GM19395 (cell line): Measurements from ENCODE around the gene XPA.
"Not testable (repeated sequence)": the region's sequence is repeated elsewhere in the genome, so short reads cannot be mapped to it uniquely, and the experiment has no call there.

Experiments used
- ATAC-seq: cut with Tn5 transposase; IDR thresholded peaks from one replicate; pipeline ENCODE4 v1.9.1; 2021; ENCODE audit warnings: mild to moderate bottlenecking, moderate library complexity; ENCODE audit not compliant: unreplicated experiment

The XPA gene

DNA sequence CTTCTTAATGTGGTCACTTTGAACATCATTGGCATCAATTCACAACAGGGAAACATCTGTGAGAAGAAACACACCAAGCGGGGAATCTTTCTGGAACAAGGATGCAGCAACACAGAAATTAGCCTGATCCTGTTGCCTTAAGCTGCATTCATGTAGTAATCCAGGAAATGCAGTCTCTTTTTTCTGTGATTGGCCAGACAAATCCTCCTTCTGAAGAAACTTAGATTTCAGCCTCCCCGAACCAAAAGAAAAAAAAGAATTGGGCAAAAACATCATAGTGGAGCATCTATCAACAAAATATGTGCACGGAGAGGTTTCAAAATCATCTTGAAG lies 7.2 kb upstream of the XPA start:
- no peak for ATAC-seq

DNA sequence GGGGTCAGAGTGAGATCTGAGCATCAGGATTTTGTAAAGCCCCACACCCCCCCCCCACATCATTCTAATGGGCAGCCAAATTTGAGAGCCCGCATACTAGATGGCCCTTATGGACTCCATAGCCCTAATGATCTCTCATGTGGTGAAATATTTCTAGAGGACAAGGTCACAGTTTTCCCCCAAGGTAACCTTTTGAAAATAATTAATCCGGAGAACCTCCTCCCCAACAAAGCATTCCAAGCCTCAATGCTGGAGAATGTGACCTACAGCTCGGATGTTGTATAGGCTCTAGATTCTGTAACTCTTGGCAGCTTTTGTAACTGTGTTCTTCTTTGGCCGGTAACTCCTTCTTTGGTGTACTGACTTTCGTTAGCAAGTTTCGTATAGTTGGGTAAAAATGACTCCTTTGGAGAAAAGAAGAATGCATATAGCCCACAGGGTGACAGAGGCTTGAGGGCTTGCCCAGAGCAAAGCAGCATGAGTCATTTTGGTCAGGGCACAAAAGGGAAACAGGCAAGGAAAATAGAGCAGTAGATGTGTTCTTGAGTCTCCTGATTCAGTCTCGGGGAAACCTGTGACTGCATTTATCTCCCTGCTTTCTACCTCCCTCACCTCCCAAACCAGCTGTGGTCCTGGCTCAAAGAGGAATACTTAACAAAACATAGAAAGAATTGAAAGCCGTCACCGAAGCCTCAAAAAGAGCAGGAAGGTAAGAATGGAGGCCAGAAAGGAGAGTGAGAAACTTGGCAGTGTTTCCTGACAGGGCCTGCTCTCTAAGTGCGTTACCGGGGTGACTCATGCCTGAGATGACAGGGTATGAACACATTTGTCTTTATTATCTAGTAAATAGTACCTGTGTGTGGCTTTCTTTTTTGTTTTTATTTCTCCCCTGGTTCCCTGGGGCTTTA lies 6.6 kb upstream of the XPA start:
- ATAC-seq = no peak

GRCh38 chr9:97699824-97700223 lies 2.7 kb upstream of the XPA start:
- not testable (repeated sequence) for ATAC-seq

- not testable (repeated sequence) for ATAC-seq
These were observed 2.1 kb upstream of the XPA start for GRCh38 chr9:97699281-97699680.

GRCh38 chr9:97698865-97699264 lies 1.7 kb upstream of the XPA start:
- ATAC-seq = no peak

DNA sequence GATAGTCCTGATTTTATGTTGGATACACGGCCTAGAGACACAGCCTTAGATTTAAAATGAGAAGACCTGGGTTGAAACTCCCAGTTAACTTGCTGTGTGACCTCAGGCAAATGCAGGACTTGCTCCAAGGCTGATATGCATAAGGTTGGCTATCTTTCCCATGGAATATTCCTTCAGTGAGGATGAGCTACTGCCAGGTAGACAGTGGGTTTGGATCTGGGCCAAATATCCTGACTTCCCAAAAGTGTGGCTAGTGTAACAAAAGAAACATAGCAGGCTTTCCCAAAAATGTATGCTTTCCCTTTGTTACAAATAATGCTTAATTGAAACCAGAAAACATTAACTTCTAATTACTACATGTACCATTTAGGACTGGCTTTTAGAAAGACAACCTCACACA lies 697 bp upstream of the XPA start:
- no peak for ATAC-seq

DNA sequence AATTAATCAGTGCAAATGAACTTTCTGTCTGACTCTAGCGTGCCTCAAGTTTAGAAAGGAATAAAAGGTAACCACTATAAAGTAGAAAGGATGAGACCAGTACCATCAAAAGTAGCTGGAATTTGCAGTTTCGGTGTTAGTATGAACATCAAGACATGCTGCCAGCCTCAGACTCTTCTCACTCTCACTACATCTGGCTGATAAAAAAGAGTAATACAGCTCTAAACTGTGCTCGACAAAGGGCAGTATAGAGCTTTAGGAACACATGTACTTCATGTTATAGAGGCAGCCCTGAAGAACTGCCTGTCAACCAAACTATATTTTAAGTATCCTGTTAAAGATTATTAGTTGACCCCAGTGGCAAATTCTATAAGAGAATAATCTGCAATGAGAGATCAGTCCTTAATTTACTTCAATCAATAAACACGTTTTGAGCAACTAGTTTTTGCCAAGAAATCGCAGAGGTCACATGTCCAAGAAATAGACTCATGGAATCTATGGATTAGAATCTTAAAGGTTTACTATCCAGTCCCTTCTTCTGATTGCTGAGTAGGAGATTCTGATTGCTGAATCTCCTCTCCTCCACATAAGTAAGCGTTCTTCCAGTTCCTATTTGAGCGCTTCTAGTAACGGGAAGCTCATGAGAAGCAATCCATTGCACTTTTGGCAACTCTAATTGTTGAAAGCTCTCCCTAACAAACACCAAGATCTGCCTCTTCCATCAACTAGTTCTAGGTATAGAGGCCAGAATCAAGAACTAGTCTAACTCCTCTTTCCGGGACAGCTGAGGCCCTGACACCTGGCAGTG lies 941 bp downstream of the XPA start:
- no peak for ATAC-seq

- ATAC-seq = no peak
These were observed 1.8 kb downstream of the XPA start for GRCh38 chr9:97695390-97695789.

DNA sequence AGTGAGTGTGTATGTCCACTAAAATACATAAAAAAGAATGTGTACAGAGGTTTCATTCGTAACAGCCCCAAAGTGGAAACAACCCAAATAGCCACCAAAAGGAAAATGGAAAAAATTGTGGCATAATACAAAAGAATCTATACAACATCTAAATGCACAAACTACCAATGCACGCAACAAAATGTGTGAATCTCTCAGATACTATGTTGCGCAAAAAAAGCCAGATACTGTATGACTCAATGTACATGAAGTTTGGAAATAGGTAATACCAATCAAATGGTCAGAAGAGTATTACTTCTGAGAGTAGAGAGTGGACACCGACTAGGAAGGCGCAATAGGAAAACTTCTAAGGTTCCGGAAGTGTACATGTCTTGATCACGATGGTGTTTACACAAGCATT lies 2.4 kb downstream of the XPA start:
- no peak for ATAC-seq

DNA sequence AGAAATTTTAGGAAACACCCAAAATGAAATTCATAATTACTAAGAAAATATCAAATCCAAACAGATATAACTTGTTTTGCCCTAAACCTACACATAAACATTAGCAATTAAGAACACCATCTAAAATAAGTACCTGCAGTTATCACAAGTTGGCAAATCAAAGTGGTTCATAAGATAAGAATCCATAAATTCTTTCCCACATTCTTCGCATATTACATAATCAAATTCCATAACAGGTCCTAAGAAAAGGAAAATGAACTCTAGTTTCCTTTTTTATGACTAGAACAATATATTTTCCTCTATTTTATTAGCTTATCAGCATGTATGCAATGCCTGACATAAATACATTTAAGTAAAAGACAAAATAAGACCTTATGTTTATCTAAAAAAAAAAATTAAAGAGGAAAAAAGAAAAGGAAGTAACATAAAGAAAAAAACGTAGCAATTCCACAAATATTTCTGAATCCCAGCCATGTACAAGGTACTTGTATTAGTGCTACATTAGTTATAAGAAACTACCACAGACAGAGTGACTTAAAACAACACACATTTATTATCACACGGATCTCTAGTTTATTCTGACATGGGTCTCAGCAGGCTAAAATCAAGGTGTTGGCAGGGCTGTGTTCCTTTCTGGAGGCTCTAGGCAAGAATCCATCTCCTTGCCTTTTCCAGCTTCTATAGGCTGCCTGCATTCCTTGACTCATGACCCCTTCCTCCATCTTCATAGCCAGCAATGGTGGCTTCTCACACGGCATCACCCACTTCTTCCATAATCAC lies 7.5 kb downstream of the XPA start:
- ATAC-seq = no peak

DNA sequence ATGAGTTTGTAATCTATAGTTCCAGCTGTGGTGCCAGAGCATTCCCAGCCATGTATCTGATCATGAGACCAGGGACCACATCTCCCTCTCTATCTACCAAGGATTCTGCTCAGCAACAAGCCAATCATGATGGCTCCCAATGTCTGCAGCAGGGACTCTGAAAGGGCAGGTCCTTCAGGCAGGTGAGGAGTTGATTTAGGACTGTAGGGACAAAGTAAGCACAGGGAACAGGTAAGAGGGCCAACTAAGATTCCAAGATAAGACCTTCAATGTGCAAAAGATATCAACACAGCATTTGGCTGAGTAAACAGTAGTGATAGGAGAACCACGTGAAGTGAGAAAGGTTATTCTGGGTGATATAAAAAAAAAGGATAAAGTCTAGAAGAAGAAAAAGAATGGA lies 8.5 kb downstream of the XPA start:
- no peak for ATAC-seq

GRCh38 chr9:97682242-97682641 lies 14.9 kb downstream of the XPA start:
- ATAC-seq = no peak

GRCh38 chr9:97675655-97676054 lies 21.5 kb downstream of the XPA start:
- ATAC-seq = no peak

GRCh38 chr9:97673922-97674321 lies 23.2 kb downstream of the XPA start:
- no peak for ATAC-seq

GRCh38 chr9:97672403-97672802 lies 24.7 kb downstream of the XPA start:
- ATAC-seq = no peak

- ATAC-seq = no peak
These were observed 26.6 kb downstream of the XPA start for GRCh38 chr9:97670586-97670985.

DNA sequence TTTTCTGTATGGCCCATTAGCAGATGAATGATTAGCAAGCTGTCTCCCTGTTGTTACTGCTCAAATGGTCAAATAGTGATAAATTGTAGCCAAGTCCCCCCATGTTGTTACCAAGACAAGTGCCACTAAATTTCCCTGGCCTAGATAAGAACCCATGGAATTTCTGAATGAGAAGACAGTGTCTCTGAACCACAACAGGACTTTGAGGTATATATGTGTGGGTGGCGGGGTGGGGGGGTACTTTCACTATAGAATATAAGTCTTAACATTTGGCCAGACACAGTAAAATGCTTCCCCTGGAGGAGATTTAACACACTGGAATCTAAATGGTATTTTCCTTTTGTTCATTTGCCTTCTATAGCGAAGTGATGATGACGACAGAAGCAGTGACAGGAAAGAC lies 28.7 kb downstream of the XPA start:
- no peak for ATAC-seq

GRCh38 chr9:97666907-97667686 lies 30.0 kb downstream of the XPA start:
- no peak for ATAC-seq

GRCh38 chr9:97665742-97666141 lies 31.4 kb downstream of the XPA start:
- no peak for ATAC-seq

DNA sequence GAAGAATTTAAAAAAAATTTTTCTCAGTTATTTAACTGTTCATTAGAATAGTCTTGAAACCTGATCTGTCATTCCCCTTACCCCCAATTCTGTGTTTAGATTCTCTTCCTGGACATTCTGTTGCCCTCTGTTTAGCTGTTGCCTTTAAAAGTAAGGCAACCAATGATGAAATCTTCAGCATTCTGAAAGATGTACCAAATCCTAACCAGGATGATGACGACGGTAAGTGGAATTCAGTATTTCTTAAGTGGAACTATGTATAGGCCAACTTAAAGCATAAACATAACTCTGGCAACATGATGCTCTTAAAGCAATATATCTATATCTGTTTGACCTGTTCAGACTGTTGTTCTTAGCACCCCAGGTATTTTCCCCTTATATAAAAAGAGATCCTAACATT lies 36.3 kb downstream of the XPA start:
- ATAC-seq = no peak

DNA sequence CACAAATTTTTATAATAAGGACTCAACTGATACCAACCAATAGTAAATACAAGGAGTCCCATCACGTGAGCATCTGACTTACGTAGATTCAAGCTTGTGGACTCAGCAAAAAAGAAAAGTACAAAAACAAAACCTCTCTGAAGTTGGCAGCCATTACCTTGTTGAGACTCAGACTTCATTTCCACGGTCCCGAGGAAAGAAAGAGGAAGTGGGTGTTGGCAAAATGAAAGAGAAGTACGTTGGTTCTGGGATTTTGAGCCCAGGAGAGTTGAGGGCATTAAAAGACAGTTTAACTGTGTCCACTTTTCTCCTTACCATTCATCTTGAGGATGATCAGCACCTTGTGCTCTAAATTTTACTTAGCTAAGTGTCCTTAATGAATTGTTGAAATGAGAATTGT lies 36.8 kb downstream of the XPA start:
- ATAC-seq = no peak
